ENCODE data around the gene ETFA.

- TF ChIP-seq CTCF (IDR thresholded peaks at IDR 0.05; ENCODE audit: low read depth, low read length) = no peak
- no peak for TF ChIP-seq MAX (IDR thresholded peaks at IDR 0.05; ENCODE audit: low read depth, low read length)
- TF ChIP-seq POLR2A (IDR thresholded peaks at IDR 0.05; ENCODE audit: extremely low read depth, insufficient read length) = no peak
- TF ChIP-seq MYC (IDR thresholded peaks at IDR 0.05; ENCODE audit: low read depth, low read length) = no peak
Observed at GRCh38 chr15:76178296-76179000, 132.8 kb downstream of the ETFA start.
